Calu3 (cell line): Measurements from ENCODE around the gene GLYATL3. TPM values are rescaled to one million over a fixed set of nuclear protein-coding genes. Genes with fewer than 3 reads are reported as not detected.

Experiments
- BruUV-seq: library from RNA; stranded (reverse); fragments of 400-500 nt; replicated peaks from 2 replicates; lab custom pipeline; 2021; lab: Mats Ljungman, UMichigan
- CTCF ChIA-PET: fragments of 300-600 bp; sonication (Branson Sonifier 250); formaldehyde crosslinking; loops from one replicate; lab custom pipeline; 2022; ENCODE audit warnings: antibody characterized with exemption; lab: Charles Lee
- DNase-seq: peaks from one replicate; pipeline ENCODE4 v3.0.0; 2022
- H3K27ac Mint-ChIP-seq: one replicate; pipeline ENCODE4 v1.8.0; 2022; ENCODE audit warnings: mixed read lengths; ENCODE audit not compliant: unreplicated experiment
- H3K27me3 Mint-ChIP-seq: one replicate; pipeline ENCODE4 v1.8.0; 2022; ENCODE audit warnings: mixed read lengths; ENCODE audit not compliant: unreplicated experiment
- H3K36me3 Mint-ChIP-seq: one replicate; pipeline ENCODE4 v1.8.0; 2022; ENCODE audit warnings: mild to moderate bottlenecking, moderate library complexity, mixed read lengths; ENCODE audit not compliant: insufficient read depth, unreplicated experiment
- H3K4me1 Mint-ChIP-seq: one replicate; pipeline ENCODE4 v1.8.0; 2022; ENCODE audit warnings: mild to moderate bottlenecking, low read depth, mixed read lengths; ENCODE audit not compliant: unreplicated experiment
- H3K4me3 Mint-ChIP-seq: one replicate; pipeline ENCODE4 v1.8.0; 2022; ENCODE audit warnings: mild to moderate bottlenecking, low read depth, moderate library complexity, mixed read lengths; ENCODE audit not compliant: unreplicated experiment
- H3K9me3 Mint-ChIP-seq: one replicate; pipeline ENCODE4 v1.8.0; 2022; ENCODE audit warnings: low read depth, mixed read lengths; ENCODE audit not compliant: unreplicated experiment
- CTCF ChIP-seq: fragments of 200-600 bp; IDR thresholded peaks from one replicate; pipeline ENCODE4 v1.8.0; 2022; ENCODE audit warnings: antibody characterized with exemption; ENCODE audit not compliant: unreplicated experiment
- intact Hi-C: fragments of 100-400 bp; cut with micrococcal nuclease; formaldehyde crosslinking; loops from one replicate; pipeline ENCODE4 v1.10.0; 2022; ENCODE audit not compliant: unreplicated experiment
- total RNA-seq: library from RNA; stranded (reverse); gene quantifications from 2 replicates; pipeline ENCODE4 v1.2.3, GENCODE V29; 2022

Gene GLYATL3
- total RNA-seq, 1 experiment from 2014 or later, result not detected

GRCh38 chr6:49490633-49491032 is 9.1 kb upstream of the GLYATL3 start:
- H3K9me3 Mint-ChIP-seq, result no peaks in the 10 kb centered on the region
- no peaks in the 10 kb centered on the region for H3K4me1 Mint-ChIP-seq
- no peak overlapping the region for H3K4me3 Mint-ChIP-seq
- H3K36me3 Mint-ChIP-seq, result no peaks in the 10 kb centered on the region
- H3K27me3 Mint-ChIP-seq, result no peaks in the 10 kb centered on the region
- DNase-seq, result no peak
- no peak overlapping the region for H3K27ac Mint-ChIP-seq
- intact Hi-C loops, result no loop called here
- no TSS peak for BruUV-seq
- CTCF ChIA-PET, result no interaction called here
- no peak for TF ChIP-seq CTCF

DNA sequence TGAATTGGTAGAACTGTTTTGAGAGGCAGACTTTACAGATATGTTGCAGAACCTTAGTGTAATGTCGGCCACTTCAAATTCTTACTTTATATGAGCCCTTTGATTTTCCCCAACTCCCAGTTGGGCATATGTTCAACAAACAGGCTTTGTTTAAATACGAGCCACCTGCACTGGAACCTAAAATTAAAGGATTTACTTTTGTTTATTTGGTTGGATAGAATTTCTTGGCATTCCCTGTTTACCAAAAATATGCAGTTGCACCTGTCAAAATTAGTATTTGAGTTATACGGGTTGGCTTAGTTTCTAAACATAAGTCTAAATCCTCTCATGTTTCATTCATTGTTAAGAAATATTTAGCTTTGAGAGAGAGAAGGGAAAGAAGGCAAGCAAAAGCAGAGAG is 2.4 kb upstream of the GLYATL3 start:
- no peaks in the 10 kb centered on the region for H3K4me1 Mint-ChIP-seq
- no peak for DNase-seq
- no peak overlapping the region for H3K27ac Mint-ChIP-seq
- CTCF ChIA-PET, result no interaction called here
- peaks cover 4% of the 10 kb centered on the region for H3K36me3 Mint-ChIP-seq
- no TSS peak for BruUV-seq
- H3K9me3 Mint-ChIP-seq, result no peaks in the 10 kb centered on the region
- intact Hi-C loops, result no loop called here
- H3K27me3 Mint-ChIP-seq, result no peaks in the 10 kb centered on the region
- H3K4me3 Mint-ChIP-seq, result no peak overlapping the region
- TF ChIP-seq CTCF, result no peak

- BruUV-seq, result no TSS peak
- Mint-ChIP-seq H3K27me3 (no peaks in the 10 kb centered on the region), H3K36me3 (peaks cover 4% of the 10 kb centered on the region), H3K27ac (no peak overlapping the region), H3K4me3 (no peak overlapping the region), H3K9me3 (no peaks in the 10 kb centered on the region), H3K4me1 (no peaks in the 10 kb centered on the region)
- no peak for DNase-seq
- no peak for TF ChIP-seq CTCF
- intact Hi-C loops, result no loop called here
- CTCF ChIA-PET, result no interaction called here
Measured at GRCh38 chr6:49499126-49499525, 597 bp upstream of the GLYATL3 start.

GRCh38 chr6:49504666-49505065 is 4.9 kb downstream of the GLYATL3 start:
- TF ChIP-seq CTCF, result no peak
- Mint-ChIP-seq H3K27ac (no peak overlapping the region), H3K27me3 (no peaks in the 10 kb centered on the region), H3K4me3 (no peak overlapping the region), H3K36me3 (peaks cover 9% of the 10 kb centered on the region), H3K4me1 (peaks cover 29% of the 10 kb centered on the region), H3K9me3 (peaks cover 7% of the 10 kb centered on the region)
- DNase-seq, result no peak
- no TSS peak for BruUV-seq
- intact Hi-C loops, result no loop called here
- CTCF ChIA-PET, result no interaction called here
